Midbrain (tissue), 1 donor: ENCODE results near the gene NDRG2.

Experiments used
- DNase-seq: peaks from one replicate; lab custom pipeline; 2025; lab: John Stamatoyannopoulos, UW

Gene NDRG2

GRCh38 chr14:21024585-21025370 lies at the start of gene NDRG2:
TSS of gene NDRG2 (minus strand) at chr14:21025061. CDS start at chr14:21023315, 1,746 bp downstream.
- DNase-seq: peak; percentile 75

GRCh38 chr14:21073921-21074320 lies 49.1 kb upstream of the NDRG2 start:
- no peak for DNase-seq

GRCh38 chr14:21072781-21073339 lies 48.0 kb upstream of the NDRG2 start:
- DNase-seq: no peak

- no peak for DNase-seq
Measured at GRCh38 chr14:21072031-21072473, 47.2 kb upstream of the NDRG2 start.

GRCh38 chr14:21071225-21072030 lies 46.6 kb upstream of the NDRG2 start:
- DNase-seq: peak; percentile 80

- DNase-seq: peak; percentile 55
Measured at GRCh38 chr14:21070610-21071224, 45.9 kb upstream of the NDRG2 start.

GRCh38 chr14:21070083-21070609 lies 45.3 kb upstream of the NDRG2 start, which contains the start of gene ARHGEF40:
TSS of gene ARHGEF40 (plus strand) at chr14:21070304. CDS start at chr14:21070397, 93 bp downstream.
- DNase-seq: peak; percentile 82

- DNase-seq: peak; percentile 56
Measured at GRCh38 chr14:21069388-21070082, 44.7 kb upstream of the NDRG2 start.

- peak; percentile 71 for DNase-seq
Measured at GRCh38 chr14:21068521-21069387, 43.9 kb upstream of the NDRG2 start.

- no peak for DNase-seq
Measured at GRCh38 chr14:21066882-21067502, 42.1 kb upstream of the NDRG2 start.

- no peak for DNase-seq
Measured at GRCh38 chr14:21063479-21063878, 38.6 kb upstream of the NDRG2 start.

- DNase-seq: no peak
Measured at GRCh38 chr14:21061347-21061668, 36.4 kb upstream of the NDRG2 start.

- no peak for DNase-seq
Measured at GRCh38 chr14:21060614-21061346, 35.9 kb upstream of the NDRG2 start.

- no peak for DNase-seq
Measured at GRCh38 chr14:21059842-21060613, 35.2 kb upstream of the NDRG2 start.

- no peak for DNase-seq
Measured at GRCh38 chr14:21058903-21059302, 34.0 kb upstream of the NDRG2 start.

GRCh38 chr14:21057803-21058675 lies 33.2 kb upstream of the NDRG2 start, which contains the start of gene RNASE8:
TSS of gene RNASE8 (plus strand) at chr14:21057822. CDS start at chr14:21057893, 71 bp downstream.
- no peak for DNase-seq

- no peak for DNase-seq
Measured at GRCh38 chr14:21056520-21057163, 31.8 kb upstream of the NDRG2 start.
